Liver (tissue), 9 donors: ENCODE results near the gene SLC25A42. TPM values are rescaled to one million over a fixed set of nuclear protein-coding genes. Genes with fewer than 3 reads are reported as not detected.

ENCODE experiments used
- DNase-seq: peaks from one replicate; pipeline ENCODE4 v3.0.0-alpha.2; 2017; ENCODE audit warnings: low spot score
- H3K27ac ChIP-seq, 2 donors: one replicate each; pipeline ENCODE4 v1.7.0; 2013; ENCODE audit warnings: inconsistent platforms in 2 of 2, low read length in 2 of 2, control low read depth in 1 of 2, low read depth in 1 of 2, mild to moderate bottlenecking in 1 of 2
- H3K27me3 ChIP-seq, 4 donors: one replicate each; pipeline versions ENCODE4 v1.6.1 to v1.7.0; 2013; ENCODE audit warnings: low read length in 3 of 4, inconsistent platforms in 1 of 4, mild to moderate bottlenecking in 1 of 4, moderate library complexity in 1 of 4; ENCODE audit not compliant: control insufficient read depth in 4 of 4, insufficient read depth in 4 of 4
- H3K36me3 ChIP-seq, 4 donors: one replicate each; pipeline versions ENCODE4 v1.6.1 to v1.7.0; 2013; ENCODE audit warnings: low read length in 3 of 4, mild to moderate bottlenecking in 3 of 4, low read depth in 1 of 4, moderate library complexity in 1 of 4; ENCODE audit not compliant: control insufficient read depth in 4 of 4, insufficient read depth in 3 of 4
- H3K4me1 ChIP-seq, 4 donors: one replicate each; pipeline versions ENCODE4 v1.6.1 to v1.7.0; 2013; ENCODE audit warnings: low read length in 3 of 4, mild to moderate bottlenecking in 3 of 4, moderate library complexity in 1 of 4; ENCODE audit not compliant: control insufficient read depth in 4 of 4, insufficient read depth in 4 of 4
- H3K4me3 ChIP-seq, 3 donors: one replicate each; pipeline versions ENCODE4 v1.6.1 to v1.7.0; 2013; ENCODE audit warnings: low read length in 3 of 3, control low read depth in 1 of 3, low read depth in 1 of 3, mild to moderate bottlenecking in 1 of 3
- H3K9ac ChIP-seq, 2 donors: one replicate each; pipeline ENCODE4 v1.7.0; 2013; ENCODE audit warnings: low read length in 2 of 2, mild to moderate bottlenecking in 2 of 2, moderate library complexity in 2 of 2, control low read depth in 1 of 2, low read depth in 1 of 2
- H3K9me3 ChIP-seq, 4 donors: one replicate each; pipeline versions ENCODE4 v1.6.1 to v1.7.0; 2013; ENCODE audit warnings: low read length in 3 of 4; ENCODE audit not compliant: control insufficient read depth in 4 of 4
- CTCF ChIP-seq: fragments of 150-350 bp; IDR thresholded peaks from 2 replicates; pipeline ENCODE4 v1.5.1; 2017; ENCODE audit warnings: improper control_type of control experiment, low read depth, low read length; ENCODE audit not compliant: missing input control
- EGR1 ChIP-seq, 2 donors: IDR thresholded peaks; 2 replicates each; pipeline ENCODE4 v1.6.1; 2016 to 2018; ENCODE audit warnings: antibody characterized with exemption in 2 of 2, low read depth in 2 of 2
- FOXA1 ChIP-seq: IDR thresholded peaks from 2 replicates; pipeline ENCODE4 v1.6.1; 2016; ENCODE audit warnings: antibody characterized with exemption
- FOXA2 ChIP-seq: IDR thresholded peaks from 2 replicates; pipeline ENCODE4 v1.6.1; 2016; ENCODE audit warnings: antibody characterized with exemption
- GABPA ChIP-seq, 2 donors: IDR thresholded peaks in 1 of 2; conservative IDR thresholded peaks in 1 of 2; 2 replicates each; pipeline ENCODE4 v1.6.1; 2016; ENCODE audit warnings: antibody characterized with exemption in 2 of 2, mild to moderate bottlenecking in 1 of 2, moderate library complexity in 1 of 2
- HNF4A ChIP-seq, 2 donors: conservative IDR thresholded peaks; 2 replicates each; pipeline ENCODE4 v1.6.1; 2016; ENCODE audit warnings: antibody characterized with exemption in 2 of 2, mild to moderate bottlenecking in 2 of 2
- HNF4G ChIP-seq: IDR thresholded peaks from 2 replicates; pipeline ENCODE4 v1.6.1; 2016; ENCODE audit warnings: antibody characterized with exemption
- JUND ChIP-seq, 2 donors: IDR thresholded peaks; 2 replicates each; pipeline ENCODE4 v1.6.1; 2016; ENCODE audit warnings: antibody characterized with exemption in 2 of 2
- MAX ChIP-seq: IDR thresholded peaks from 2 replicates; pipeline ENCODE4 v1.6.1; 2016; ENCODE audit warnings: antibody characterized with exemption
- NR2F2 ChIP-seq: IDR thresholded peaks from 2 replicates; pipeline ENCODE4 v1.6.1; 2016; ENCODE audit warnings: antibody characterized with exemption
- RAD21 ChIP-seq, 2 donors: IDR thresholded peaks; 2 replicates each; pipeline ENCODE4 v1.6.1; 2016; ENCODE audit warnings: antibody characterized with exemption in 2 of 2, mild to moderate bottlenecking in 2 of 2
- RXRA ChIP-seq, 2 donors: IDR thresholded peaks; 2 replicates each; pipeline ENCODE4 v1.6.1; 2017 to 2018; ENCODE audit warnings: antibody characterized with exemption in 2 of 2, mild to moderate bottlenecking in 1 of 2
- SP1 ChIP-seq: IDR thresholded peaks from 2 replicates; pipeline ENCODE4 v1.6.1; 2018; ENCODE audit warnings: antibody characterized with exemption, mild to moderate bottlenecking
- TAF1 ChIP-seq: conservative IDR thresholded peaks from 2 replicates; pipeline ENCODE4 v1.6.1; 2016; ENCODE audit warnings: antibody characterized with exemption, mild to moderate bottlenecking
- ZBTB33 ChIP-seq: IDR thresholded peaks from 2 replicates; pipeline ENCODE4 v1.6.1; 2016; ENCODE audit warnings: antibody characterized with exemption
- WGBS: extraction: QIAGEN DNeasy Blood & Tissue Kit; methylation state at CpG from one replicate; pipeline ENCODE4 v1.1.7; 2013; 5-methylcytosine and 5-hydroxymethylcytosine counted together
- polyA plus RNA-seq, 2 donors: library from polyadenylated mRNA; stranded (reverse) in 1 of 2; unstranded in 1 of 2; fragments of 200-250 nt in 1 of 2; fragments of >200 nt in 1 of 2; fragmentation: Nextera tagmentation in 1 of 2; extraction: Ambion mirVana in 1 of 2; gene quantifications; one replicate each; pipeline versions ENCODE4 v1.2.1 to v1.2.3, GENCODE V29; 2013 to 2015
- total RNA-seq, 2 donors: library from RNA; depleted of rRNA; stranded (reverse); fragments of >200 nt; gene quantifications; one replicate each; pipeline ENCODE4 v1.2.3, GENCODE V29; 2014
- TF ChIP-seq, protein P1 (sequence below): IDR thresholded peaks from 2 replicates; pipeline ENCODE4 v1.6.1; 2016; ENCODE audit warnings: antibody characterized with exemption
- TF ChIP-seq, protein P2 (sequence below): IDR thresholded peaks from 2 replicates; pipeline ENCODE4 v1.6.1; 2016; ENCODE audit warnings: antibody characterized with exemption, mild to moderate bottlenecking
- donor health status: healthy.
- donor health status: healthy.
- donor health status: healthy.
- donor health status: healthy.
- donor health status: healthy.

The SLC25A42 gene
- total and polyA plus RNA-seq, 4 donors: 24.7 to 89.6 (median 60.2) TPM

GRCh38 chr19:19076476-19076875, 12.7 kb downstream of the SLC25A42 start:
- TF ChIP-seq, protein P1, sequence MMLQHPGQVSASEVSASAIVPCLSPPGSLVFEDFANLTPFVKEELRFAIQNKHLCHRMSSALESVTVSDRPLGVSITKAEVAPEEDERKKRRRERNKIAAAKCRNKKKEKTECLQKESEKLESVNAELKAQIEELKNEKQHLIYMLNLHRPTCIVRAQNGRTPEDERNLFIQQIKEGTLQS: no peak
- TF ChIP-seq FOXA2 (no peak), CTCF (no peak), HNF4A (conservative IDR thresholded peaks at IDR 0.05) (no peak), MAX (no peak), FOXA1 (no peak), TAF1 (no peak), SP1 (no peak)
- TF ChIP-seq, protein P2, sequence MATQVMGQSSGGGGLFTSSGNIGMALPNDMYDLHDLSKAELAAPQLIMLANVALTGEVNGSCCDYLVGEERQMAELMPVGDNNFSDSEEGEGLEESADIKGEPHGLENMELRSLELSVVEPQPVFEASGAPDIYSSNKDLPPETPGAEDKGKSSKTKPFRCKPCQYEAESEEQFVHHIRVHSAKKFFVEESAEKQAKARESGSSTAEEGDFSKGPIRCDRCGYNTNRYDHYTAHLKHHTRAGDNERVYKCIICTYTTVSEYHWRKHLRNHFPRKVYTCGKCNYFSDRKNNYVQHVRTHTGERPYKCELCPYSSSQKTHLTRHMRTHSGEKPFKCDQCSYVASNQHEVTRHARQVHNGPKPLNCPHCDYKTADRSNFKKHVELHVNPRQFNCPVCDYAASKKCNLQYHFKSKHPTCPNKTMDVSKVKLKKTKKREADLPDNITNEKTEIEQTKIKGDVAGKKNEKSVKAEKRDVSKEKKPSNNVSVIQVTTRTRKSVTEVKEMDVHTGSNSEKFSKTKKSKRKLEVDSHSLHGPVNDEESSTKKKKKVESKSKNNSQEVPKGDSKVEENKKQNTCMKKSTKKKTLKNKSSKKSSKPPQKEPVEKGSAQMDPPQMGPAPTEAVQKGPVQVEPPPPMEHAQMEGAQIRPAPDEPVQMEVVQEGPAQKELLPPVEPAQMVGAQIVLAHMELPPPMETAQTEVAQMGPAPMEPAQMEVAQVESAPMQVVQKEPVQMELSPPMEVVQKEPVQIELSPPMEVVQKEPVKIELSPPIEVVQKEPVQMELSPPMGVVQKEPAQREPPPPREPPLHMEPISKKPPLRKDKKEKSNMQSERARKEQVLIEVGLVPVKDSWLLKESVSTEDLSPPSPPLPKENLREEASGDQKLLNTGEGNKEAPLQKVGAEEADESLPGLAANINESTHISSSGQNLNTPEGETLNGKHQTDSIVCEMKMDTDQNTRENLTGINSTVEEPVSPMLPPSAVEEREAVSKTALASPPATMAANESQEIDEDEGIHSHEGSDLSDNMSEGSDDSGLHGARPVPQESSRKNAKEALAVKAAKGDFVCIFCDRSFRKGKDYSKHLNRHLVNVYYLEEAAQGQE: no peak
- Histone ChIP-seq H3K9ac (no peak overlapping the region), H3K36me3 (peaks cover 0 to 1% (median 0%) of the 10 kb centered on the region in 4 donors), H3K4me3 (no peak overlapping the region), H3K9me3 (no peaks in the 10 kb centered on the region), H3K4me1 (peaks cover 5 to 51% (median 27%) of the 10 kb centered on the region in 4 donors), H3K27me3 (no peaks in the 10 kb centered on the region), H3K27ac (peak overlapping the region; percentile 51 to 71)
- WGBS: 94% methylated on average over 1 of the region's 1 CpG
- no peak for DNase-seq

GRCh38 chr19:19077103-19077502, 13.3 kb downstream of the SLC25A42 start:
- no peak for DNase-seq
- no peak overlapping the region for H3K9ac ChIP-seq
- H3K9me3 ChIP-seq: no peaks in the 10 kb centered on the region
- H3K4me1 ChIP-seq: peaks cover 6 to 55% (median 28%) of the 10 kb centered on the region in 4 donors
- H3K27me3 ChIP-seq: no peaks in the 10 kb centered on the region
- peaks cover 0 to 1% (median 0%) of the 10 kb centered on the region in 4 donors for H3K36me3 ChIP-seq
- peak overlapping the region; percentile 51 to 71 for H3K27ac ChIP-seq
- H3K4me3 ChIP-seq: no peak overlapping the region
- 65% methylated on average over 7 of the region's 7 CpGs for WGBS
- TF ChIP-seq HNF4A (conservative IDR thresholded peaks at IDR 0.05) (peak in 1 of 2 donors; percentile 19), JUND (IDR thresholded peaks at IDR 0.05) (no peak), GABPA (IDR thresholded peaks at IDR 0.05 in 1 of 2, conservative IDR thresholded peaks at IDR 0.05 in 1 of 2) (no peak), ZBTB33 (no peak), FOXA2 (no peak), TAF1 (no peak), HNF4G (no peak), RXRA (IDR thresholded peaks at IDR 0.05) (peak; percentile 81 to 93), FOXA1 (no peak), RAD21 (IDR thresholded peaks at IDR 0.05) (no peak), NR2F2 (no peak), MAX (no peak), EGR1 (IDR thresholded peaks at IDR 0.05; ENCODE audit: low read depth in 2 of 2) (no peak)
- TF ChIP-seq, protein P1: no peak
- TF ChIP-seq, protein P2: no peak
